ENCODE results near the gene TMEM266. TPM values are rescaled to one million over a fixed set of nuclear protein-coding genes. Genes with fewer than 3 reads are reported as not detected.
"Not testable (repeated sequence)": the region's sequence is repeated elsewhere in the genome, so short reads cannot be mapped to it uniquely, and the experiment has no call there.

The TMEM266 gene
- total and polyA plus RNA-seq, 8 donors, result 0.35 to 2.8 (median 1.3) TPM; not detected in 4

- 43 to 62% (median 52%) methylated on average over 3 of the region's 3 CpGs for WGBS, 5 donors
- H3K27ac ChIP-seq, result no peak overlapping the region
- no peaks in the 10 kb centered on the region for H3K27me3 ChIP-seq
- H3K4me3 ChIP-seq, result no peak overlapping the region
- DNase-seq, result no peak
- TF ChIP-seq, protein P1, sequence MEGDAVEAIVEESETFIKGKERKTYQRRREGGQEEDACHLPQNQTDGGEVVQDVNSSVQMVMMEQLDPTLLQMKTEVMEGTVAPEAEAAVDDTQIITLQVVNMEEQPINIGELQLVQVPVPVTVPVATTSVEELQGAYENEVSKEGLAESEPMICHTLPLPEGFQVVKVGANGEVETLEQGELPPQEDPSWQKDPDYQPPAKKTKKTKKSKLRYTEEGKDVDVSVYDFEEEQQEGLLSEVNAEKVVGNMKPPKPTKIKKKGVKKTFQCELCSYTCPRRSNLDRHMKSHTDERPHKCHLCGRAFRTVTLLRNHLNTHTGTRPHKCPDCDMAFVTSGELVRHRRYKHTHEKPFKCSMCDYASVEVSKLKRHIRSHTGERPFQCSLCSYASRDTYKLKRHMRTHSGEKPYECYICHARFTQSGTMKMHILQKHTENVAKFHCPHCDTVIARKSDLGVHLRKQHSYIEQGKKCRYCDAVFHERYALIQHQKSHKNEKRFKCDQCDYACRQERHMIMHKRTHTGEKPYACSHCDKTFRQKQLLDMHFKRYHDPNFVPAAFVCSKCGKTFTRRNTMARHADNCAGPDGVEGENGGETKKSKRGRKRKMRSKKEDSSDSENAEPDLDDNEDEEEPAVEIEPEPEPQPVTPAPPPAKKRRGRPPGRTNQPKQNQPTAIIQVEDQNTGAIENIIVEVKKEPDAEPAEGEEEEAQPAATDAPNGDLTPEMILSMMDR (IDR thresholded peaks at IDR 0.05), result no peak
- TF ChIP-seq EP300 (IDR thresholded peaks at IDR 0.05) (no peak), POLR2AphosphoS5 (IDR thresholded peaks at IDR 0.05) (no peak), POLR2A (IDR thresholded peaks at IDR 0.05) (no peak)
- no peaks in the 10 kb centered on the region for H3K36me3 ChIP-seq
- intact Hi-C loops (cut with DNase I; ENCODE audit: low total_unique reads), result no loop called here
- no peaks in the 10 kb centered on the region for H3K4me1 ChIP-seq
- peaks cover 0 to 14% (median 11%) of the 10 kb centered on the region in 4 donors for H3K9me3 ChIP-seq
Observed at GRCh38 chr15:76035593-76035992, 24.2 kb upstream of the TMEM266 start.

- TF ChIP-seq, protein P1 (IDR thresholded peaks at IDR 0.05), result no peak
- TF ChIP-seq EP300 (IDR thresholded peaks at IDR 0.05) (no peak), POLR2AphosphoS5 (IDR thresholded peaks at IDR 0.05) (no peak), POLR2A (IDR thresholded peaks at IDR 0.05) (no peak)
- H3K27ac ChIP-seq, result no peak overlapping the region
- H3K27me3 ChIP-seq, result no peaks in the 10 kb centered on the region
- WGBS, 5 donors, result 85 to 100% (median 92%) methylated on average over 1 of the region's 1 CpG
- H3K4me3 ChIP-seq, result no peak overlapping the region
- peaks cover 0 to 22% (median 11%) of the 10 kb centered on the region in 4 donors for H3K9me3 ChIP-seq
- no peak for DNase-seq
- no peaks in the 10 kb centered on the region for H3K36me3 ChIP-seq
- intact Hi-C loops (cut with DNase I; ENCODE audit: low total_unique reads), result no loop called here
- H3K4me1 ChIP-seq, result no peaks in the 10 kb centered on the region
Observed at GRCh38 chr15:76038512-76038911, 21.3 kb upstream of the TMEM266 start.

DNA sequence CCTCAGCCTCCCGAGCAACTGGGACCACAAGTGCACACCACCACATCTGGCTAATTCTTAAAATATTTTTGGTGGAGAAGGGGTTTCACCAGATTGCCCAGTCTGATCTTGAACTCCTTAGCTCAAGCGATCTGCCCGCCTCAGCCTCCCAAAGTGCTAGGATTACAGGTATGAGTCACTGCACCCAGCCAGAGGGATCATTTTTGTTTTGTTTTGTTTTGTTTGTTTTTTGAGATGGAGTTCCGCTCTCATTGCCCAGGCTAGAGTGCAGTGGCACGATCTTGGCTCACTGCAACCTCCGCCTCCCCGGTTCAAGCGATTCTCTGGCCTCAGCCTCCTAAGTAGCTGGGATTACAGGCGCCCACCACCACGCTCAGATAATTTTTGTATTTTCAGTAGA is 5.6 kb upstream of the TMEM266 start:
- H3K4me3 ChIP-seq; H3K9me3 ChIP-seq; DNase-seq; H3K36me3 ChIP-seq; H3K27ac ChIP-seq; intact Hi-C loops (cut with DNase I; ENCODE audit: low total_unique reads): not testable (repeated sequence)
- H3K27me3 ChIP-seq, result peaks cover 0 to 24% (median 2%) of the 10 kb centered on the region in 3 donors
- WGBS, 5 donors, result 90 to 95% (median 94%) methylated on average over 10 of the region's 10 CpGs
- H3K4me1 ChIP-seq, result peaks cover 13 to 21% (median 16%) of the 10 kb centered on the region in 4 donors

GRCh38 chr15:76056931-76057330 is 2.9 kb upstream of the TMEM266 start:
- peak in 1 of 2 donors; percentile 45 for DNase-seq
- Histone ChIP-seq H3K27me3 (peaks cover 0 to 48% (median 4%) of the 10 kb centered on the region in 3 donors), H3K36me3 (no peaks in the 10 kb centered on the region), H3K4me1 (peaks cover 21 to 31% (median 26%) of the 10 kb centered on the region in 4 donors), H3K4me3 (peak overlapping the region in 3 of 4 donors; percentile 21 to 29 (median 25)), H3K9me3 (no peaks in the 10 kb centered on the region), H3K27ac (no peak overlapping the region)
- WGBS, 5 donors, result 1 to 13% (median 10%) methylated on average over 3 of the region's 3 CpGs
- intact Hi-C loops (cut with DNase I; ENCODE audit: low total_unique reads), result no loop called here
- TF ChIP-seq POLR2A (IDR thresholded peaks at IDR 0.05) (no peak), POLR2AphosphoS5 (IDR thresholded peaks at IDR 0.05) (no peak), EP300 (IDR thresholded peaks at IDR 0.05) (no peak)
- TF ChIP-seq, protein P1 (IDR thresholded peaks at IDR 0.05), result no peak

DNA sequence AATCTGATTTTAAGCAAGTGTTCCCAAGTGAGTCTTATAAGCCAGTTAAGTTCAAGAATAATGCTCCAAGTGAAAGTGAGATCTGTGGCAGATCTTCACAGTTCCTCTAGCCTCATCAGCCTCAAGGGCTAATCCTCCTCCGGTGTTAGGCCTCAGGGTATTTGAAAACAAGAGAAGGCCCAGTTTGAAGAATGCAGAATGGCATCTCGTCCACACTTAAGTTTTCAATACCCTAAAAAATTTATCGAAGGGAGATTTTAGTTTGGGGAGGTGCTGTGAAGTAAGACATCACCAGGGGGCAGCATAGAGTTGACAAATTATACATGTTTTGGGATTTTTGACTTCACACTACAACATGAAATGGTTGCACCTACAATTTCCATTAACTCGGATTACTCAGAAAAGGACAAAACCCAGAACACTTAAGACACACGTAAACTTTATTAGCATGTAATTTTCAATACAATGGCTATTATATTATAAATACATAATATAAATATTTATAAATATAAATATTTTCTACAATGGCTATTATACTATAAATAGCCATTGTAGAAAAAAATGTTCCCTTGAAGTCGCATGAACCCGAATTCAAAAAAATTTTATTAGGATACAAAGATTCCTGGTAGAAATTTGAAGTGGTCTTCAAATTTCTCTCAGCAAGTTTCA is 2.3 kb upstream of the TMEM266 start:
- Histone ChIP-seq H3K27ac (no peak overlapping the region), H3K9me3 (no peaks in the 10 kb centered on the region), H3K4me3 (peak overlapping the region in 3 of 4 donors; percentile 21 to 29 (median 25)), H3K4me1 (peaks cover 21 to 31% (median 26%) of the 10 kb centered on the region in 4 donors), H3K36me3 (no peaks in the 10 kb centered on the region), H3K27me3 (peaks cover 0 to 48% (median 4%) of the 10 kb centered on the region in 3 donors)
- peak; percentile 28 to 74 for DNase-seq
- intact Hi-C loops (cut with DNase I; ENCODE audit: low total_unique reads), result no loop called here
- WGBS, 5 donors, result 1 to 2% (median 2%) methylated on average over 7 of the region's 7 CpGs
- TF ChIP-seq EP300 (IDR thresholded peaks at IDR 0.05) (no peak), POLR2A (IDR thresholded peaks at IDR 0.05) (no peak), POLR2AphosphoS5 (IDR thresholded peaks at IDR 0.05) (no peak)
- TF ChIP-seq, protein P1 (IDR thresholded peaks at IDR 0.05), result peak in 5 of 7 experiments; percentile 50 to 80 (median 67)

All from stomach (tissue), 9 donors.